NCI-H1694 (cell line): ENCODE data around the gene CHMP4B.
"Not testable (repeated sequence)": the region's sequence is repeated elsewhere in the genome, so short reads cannot be mapped to it uniquely, and the experiment has no call there.

ENCODE experiments used
- DNase-seq: peaks from one replicate; lab custom pipeline; 2025; lab: John Stamatoyannopoulos, UW

Gene CHMP4B

DNA sequence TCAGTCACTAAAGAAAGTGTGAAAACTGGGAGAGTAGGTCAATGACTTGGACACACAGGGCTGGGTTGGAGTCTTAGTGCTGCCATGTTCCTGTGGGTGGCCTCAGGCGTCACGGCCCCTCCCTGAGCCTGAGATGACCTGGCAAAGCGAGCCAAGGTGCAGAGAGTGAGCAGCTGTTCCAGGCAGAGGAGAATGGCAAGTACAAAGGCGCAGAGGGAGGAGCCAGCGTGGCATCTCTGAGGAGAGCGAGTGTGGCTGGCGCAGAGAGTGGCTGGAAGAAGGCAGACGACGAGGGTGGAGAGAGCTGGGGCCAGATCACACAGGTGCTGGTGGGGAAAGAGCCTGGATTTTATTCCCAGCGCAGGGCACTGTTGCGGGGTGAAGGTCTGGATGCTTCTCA lies 20.6 kb upstream of the CHMP4B start:
- no peak for DNase-seq

DNA sequence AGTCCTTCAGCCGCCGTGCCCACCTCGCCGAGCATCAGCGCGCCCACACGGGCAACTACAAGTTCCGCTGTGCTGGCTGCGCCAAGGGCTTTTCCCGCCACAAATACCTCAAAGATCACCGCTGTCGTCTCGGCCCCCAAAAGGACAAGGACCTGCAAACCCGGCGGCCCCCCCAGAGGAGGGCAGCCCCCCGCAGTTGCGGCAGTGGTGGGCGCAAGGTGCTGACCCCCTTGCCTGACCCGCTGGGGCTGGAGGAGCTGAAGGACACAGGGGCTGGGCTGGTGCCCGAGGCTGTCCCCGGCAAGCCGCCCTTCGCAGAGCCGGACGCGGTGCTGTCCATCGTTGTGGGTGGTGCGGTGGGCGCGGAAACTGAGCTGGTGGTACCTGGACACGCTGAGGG lies 20.1 kb upstream of the CHMP4B start:
- DNase-seq = no peak

DNA sequence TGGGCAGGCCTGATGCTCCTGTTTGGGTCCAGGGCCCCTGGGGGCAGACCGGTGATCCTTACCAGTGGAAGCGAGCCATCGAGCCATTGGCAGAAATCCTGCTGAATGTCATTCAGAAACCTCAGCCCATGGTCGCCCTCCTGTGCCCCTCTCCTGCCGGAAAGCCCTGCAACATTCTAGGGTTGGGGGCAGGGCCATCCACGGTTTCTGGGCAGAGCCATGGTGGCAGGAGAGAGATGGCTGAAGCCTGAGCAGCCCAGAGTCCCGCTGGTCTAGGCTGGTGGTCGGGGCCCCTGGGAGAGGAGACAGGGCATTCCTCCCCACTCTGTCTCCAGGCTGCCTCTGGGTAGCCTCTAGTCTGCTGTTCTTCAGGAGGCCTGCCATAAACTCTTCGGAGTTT lies 19.6 kb upstream of the CHMP4B start:
- no peak for DNase-seq

DNA sequence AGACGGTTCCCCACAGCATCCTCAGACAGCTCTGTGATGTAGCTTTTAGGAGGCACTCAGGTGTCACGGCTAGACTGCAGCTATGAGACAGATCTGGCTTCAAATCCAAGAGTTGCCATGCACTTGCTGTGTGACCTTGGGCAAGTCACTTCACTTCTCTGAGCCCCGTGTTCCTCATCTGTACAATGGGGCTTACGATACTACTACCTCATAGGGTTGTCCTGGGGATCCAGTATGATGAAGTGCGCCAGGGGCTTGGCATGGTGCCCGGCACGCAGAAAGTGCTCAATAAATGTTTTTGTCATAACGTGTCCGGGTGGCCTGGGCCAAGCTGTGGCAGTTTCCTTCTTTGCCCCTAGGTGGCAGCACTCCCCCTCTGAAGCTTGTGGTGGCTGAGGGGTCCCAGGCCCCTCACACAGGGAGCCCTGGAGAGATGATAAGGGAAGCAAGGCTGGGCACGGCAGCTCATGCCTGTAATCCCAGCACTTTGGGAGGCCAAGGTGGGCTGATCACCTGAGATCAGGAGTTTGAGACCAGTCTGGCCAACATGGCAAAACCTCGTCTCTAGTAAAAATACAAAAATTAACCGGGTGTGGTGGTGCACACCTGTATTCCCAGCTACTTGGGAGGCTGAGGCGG lies 19.1 kb upstream of the CHMP4B start:
- DNase-seq = no peak

DNA sequence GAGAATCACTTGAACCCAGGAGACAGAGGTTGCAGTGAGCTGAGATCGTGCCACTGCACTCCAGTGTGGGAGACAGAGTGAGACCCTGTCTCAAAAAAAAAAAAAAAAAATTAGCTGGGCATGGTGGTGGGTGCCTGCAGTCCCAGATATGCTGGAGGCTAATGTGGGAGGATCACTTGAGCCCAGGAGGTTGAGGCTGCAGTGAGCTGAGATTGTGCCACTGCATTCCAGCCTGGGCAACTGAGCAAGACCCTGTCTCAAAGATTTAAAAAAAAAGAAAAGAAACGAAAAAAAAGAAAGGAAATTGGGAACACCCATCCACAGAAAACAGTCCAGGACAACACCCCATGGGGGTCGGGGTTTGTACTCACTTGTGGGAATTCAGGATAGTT lies 18.6 kb upstream of the CHMP4B start:
- not testable (repeated sequence) for DNase-seq

DNA sequence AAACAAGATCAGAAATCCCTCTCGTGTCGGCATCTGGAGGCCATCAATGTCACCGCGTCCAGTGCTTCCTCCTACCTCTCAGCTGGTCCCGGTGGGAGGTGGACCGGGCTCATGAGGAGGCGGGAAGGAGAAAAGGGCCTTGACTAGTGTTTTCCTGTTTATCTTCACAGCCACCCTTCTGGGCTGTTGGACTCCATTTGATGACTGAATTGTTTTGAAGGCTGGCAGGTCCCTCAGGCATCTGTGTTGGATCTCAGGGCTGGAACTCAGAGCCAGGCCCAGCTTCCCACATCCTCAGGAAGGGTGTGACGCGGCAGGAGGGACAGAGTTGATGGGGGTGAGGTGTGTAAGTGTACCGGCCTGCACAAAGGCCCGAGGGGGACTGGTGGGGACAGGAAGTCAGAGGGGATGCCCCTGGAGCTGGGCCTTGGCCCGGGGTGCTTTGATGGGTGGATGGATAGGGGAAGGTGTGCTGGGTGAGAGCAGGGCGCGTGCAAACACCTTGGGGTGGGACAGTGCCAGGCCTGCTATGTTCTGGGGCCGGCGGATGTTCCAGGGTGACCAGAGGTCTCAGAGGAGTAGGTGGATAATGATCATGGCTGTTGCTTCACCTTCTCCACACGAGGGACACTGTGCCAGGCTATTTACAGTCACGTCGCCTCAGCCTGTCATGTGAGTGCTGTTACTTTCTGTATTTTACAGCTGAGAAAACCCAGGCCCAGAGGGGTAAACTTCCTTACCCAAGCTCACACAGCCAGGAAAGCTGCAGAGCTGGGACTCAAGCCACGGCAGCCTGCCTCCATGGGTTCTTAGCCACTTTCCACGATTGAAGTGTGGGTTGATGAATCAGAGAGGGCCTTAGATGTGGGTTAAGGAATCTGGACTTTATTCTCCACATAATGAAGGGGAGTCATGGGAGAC lies 17.9 kb upstream of the CHMP4B start:
- no peak for DNase-seq

DNA sequence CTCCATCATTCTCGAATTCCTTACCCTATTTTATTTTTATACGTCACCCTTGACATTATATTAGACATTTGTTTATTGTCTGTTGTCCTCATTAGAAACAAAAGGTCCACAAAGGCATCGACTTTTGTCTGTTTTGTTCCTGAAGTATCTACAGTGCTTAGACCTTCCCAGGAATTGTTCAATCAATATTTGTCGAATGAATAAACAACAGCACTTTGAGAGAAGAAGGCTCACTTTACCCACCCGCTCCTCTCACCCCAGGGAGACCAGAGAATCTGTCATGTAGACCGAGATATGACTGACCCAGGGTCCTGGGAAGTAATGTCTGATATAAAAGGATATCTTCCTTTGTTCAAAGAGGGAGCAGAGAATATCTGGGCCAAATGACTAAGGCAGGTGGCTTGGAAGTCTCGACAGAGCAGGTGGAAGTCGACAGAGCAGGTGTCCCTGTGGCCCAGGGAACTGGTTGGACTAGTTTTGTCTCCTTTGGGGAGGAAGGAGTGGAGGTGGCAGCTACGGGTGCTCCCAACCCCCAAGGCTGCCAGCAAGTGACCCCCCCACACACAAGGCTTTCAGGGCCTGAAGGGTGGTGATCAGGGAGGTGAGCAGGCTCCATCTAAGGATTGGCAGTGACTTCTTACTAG lies 14.8 kb upstream of the CHMP4B start:
- DNase-seq = no peak

DNA sequence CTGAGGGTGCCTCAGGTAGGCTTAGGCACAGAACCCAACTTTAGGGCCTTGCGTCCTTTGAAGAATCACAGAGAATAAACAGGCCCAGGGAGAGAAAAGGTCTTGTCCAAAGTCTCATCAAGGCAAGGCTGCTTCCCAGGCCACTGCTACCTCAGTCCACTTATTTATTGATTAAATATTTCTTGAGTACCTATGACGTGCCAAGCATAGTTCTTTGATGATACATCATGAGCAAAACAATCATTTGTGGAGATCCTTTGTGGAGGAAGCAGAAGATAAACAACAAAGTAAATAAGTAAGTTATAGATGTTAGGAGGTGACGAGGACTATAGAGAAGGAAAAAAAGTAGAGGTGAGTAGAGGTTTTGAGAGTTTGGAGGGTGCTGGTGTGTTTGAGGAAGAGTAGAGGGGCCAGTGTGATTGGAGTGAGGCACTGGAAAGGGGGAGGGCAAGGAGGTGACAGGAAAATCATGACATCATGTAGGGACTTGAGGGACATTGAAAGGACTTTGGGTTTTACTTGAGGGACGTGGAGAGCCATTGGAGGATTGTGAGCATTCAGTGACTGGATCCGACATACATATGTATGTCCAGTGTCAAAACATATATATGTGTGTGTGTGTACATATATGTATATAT lies 14.1 kb upstream of the CHMP4B start:
- no peak for DNase-seq

DNA sequence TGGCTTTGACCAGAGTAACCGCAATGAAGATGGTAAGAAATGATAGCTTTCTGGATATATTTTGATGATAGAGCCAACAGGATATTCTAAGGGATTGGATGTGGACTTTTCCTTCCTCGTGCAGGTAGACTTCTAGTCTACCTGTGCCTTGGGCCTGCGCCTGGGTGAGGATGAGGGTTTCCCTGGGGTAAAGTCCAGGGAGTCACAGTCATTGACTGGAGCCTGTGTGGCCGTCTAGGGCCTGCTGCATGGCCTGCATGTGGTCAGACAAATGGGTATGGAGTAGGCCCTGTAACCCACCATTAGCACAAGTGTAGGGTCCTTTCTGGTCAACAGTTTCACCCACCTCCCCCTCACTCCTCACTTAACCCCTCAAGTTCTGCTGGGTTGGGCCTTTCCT lies 12.7 kb upstream of the CHMP4B start:
- no peak for DNase-seq

DNA sequence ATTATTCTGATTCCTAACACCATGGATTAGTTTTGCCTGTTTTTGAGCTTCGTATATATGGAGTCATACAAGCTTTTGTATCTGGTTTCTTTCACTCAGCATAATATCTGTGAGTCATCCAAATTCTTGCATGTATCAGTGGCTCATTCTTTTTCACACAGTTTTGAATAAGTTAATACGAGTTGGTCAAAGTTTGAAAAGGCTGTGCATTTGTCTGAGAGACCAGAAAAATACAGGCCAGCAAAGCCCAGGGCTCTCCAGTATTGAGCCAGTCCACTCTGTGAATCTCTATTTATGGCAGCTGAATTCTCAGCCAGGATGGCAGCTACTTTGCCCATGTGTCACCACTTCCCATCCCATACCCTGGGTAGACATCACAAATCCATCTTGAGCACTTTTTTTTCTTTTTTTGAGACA lies 7.2 kb upstream of the CHMP4B start:
- no peak for DNase-seq

DNA sequence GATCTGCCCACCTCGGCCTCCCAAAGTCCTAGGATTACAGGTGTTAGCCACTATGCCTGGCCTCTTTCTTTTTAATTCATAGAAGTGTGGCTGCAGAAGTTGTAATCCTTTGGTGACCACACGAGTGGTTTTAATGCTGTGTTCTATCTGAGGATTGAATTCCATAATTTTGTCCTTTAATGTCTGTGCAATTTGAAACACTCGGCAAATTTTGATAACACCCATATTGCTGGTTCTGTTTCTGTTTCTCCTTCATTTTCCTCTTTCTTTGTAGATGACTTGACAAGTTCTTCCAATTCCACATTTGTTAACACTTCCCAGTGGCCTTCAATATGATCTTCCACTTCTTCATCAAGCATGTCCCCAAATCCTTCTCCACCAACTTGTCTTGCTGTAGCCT lies 2.8 kb upstream of the CHMP4B start:
- DNase-seq = no peak

DNA sequence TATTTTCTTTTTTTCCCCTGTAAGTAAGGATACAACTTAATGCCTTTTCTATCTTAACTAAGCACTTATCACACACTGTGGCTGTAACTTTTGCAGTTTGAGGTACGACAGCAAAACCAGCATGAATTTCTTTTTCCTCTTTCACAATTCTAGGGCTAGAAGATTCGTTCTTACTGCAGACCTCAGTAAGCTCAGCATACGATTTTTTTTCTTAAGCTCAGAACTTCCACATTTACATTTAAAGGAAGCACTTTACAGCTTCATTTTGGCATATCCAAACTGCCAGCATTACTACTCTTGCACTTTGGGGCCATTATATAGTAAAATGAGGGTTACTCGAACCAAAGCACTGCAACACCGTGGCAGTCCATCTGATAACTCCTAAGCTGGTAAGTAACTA lies 889 bp upstream of the CHMP4B start:
- no peak for DNase-seq

DNA sequence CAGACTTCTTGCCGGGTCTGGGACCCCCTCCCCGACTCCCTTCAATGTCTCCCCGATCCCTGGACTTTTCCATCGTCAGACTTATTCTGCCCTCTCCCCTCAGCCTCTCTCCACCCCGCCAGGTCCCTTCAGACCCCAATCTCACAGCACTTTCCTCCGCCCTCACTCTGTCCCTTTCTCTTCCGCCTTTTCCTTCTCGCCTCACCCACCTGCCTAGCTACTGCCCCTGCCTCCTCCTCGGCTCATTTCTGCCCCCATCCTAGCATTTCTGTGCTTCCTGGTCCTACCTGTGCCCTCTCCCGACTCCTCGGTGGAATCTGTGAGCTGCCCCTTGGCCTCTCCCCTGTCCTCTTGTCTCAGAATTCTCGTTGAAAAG lies 616 bp downstream of the CHMP4B start:
- DNase-seq = no peak

DNA sequence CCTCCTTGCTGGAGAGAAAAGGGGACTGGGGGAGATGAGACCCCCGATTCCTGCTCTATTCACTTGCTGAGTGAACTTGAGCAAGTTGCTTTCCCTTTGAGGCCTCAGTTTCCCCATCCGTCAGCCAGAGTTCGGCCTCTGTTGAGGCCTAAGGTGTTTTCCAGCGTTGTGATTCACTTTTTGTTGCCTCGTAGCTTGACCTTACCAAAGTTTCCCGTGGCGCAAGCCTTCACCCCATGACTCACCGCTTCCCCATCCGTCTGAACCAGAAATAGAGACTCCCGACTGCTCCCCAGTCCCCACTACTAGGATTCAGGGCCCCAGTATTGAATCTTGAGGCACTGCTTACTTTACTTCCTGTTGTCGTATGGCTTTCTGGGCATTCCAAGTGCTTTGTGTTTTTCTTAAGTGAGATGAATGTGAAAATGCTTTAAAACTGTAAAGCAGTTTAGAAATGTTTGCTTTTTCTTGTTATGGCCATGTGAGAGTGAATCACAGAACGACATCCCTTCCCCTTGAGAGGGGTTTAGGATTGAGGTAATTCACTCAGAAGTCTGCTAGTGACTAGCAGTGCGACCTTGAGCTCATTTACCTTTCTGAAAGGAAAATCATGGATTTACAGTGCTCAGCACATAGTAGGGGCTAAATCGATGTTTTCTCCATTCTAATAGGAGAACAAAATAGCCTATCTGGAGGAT lies 1.2 kb downstream of the CHMP4B start:
- DNase-seq = no peak

DNA sequence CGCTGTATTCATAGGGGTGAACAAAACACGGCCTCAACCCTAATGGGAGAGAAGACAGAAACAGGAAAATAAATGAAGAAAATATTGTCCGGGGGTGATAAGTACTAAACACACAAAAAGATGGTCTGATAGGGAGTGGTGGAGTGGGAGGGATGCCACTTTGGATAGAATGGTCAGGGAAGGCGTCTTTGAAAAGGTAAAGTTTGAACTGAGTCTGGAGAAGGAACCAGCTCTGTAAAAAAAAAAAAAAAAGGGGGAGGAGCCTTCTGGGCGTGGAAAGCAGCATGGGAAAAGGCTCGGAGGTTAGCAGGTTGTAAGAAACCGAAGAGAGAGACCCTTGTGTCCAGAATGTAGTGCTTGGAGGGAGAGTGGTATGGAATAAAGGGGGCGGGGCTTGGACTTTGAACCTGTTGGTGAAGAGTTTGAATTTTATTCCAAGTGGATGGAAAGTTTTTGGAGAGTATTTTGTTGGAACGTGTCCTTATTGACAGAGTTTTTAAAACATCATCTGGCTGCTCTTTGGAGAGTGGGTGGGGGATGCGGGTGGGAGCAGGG lies 1.8 kb downstream of the CHMP4B start:
- DNase-seq = no peak

DNA sequence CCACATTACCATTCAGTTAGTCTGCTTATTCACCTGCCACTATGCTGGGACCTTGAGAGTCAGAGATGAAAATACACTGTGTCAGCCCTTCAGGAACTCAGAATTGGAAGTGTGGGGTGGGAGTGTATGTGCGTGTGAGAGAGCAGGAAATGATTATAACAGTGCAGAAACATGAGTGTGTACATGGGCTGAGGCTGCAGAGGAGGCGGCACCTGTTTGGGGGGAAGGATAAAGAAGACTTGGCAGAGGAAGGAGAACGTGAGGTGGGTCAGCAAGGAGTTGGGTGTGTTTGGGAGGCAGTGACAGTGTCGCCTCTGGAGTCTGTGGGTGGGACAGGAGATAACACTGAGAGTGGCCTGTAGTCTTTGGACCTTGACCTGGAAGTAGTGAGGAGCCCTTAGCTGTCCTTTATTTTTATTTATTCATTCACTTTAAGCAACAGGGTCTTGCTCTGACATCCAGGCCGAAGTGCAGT lies 3.1 kb downstream of the CHMP4B start:
- DNase-seq = no peak

DNA sequence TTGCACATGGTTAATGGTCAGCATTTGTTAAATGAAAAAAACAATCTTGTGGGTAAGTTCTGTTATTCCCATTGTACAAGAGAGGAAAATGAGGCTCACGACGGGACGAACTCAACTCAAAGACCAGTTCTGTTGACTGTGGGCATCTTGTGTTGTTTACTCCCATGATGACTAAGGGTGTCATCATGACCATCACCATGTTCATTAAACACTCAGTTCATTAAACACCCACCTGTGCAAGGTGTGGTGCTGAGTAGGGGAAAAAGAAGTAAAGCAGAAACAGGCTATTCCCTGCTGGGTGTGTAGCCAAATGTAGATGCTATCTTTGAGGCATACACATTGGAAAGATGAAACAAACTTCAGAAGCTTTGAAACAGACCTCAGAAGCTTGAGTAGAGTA lies 4.5 kb downstream of the CHMP4B start:
- no peak for DNase-seq

DNA sequence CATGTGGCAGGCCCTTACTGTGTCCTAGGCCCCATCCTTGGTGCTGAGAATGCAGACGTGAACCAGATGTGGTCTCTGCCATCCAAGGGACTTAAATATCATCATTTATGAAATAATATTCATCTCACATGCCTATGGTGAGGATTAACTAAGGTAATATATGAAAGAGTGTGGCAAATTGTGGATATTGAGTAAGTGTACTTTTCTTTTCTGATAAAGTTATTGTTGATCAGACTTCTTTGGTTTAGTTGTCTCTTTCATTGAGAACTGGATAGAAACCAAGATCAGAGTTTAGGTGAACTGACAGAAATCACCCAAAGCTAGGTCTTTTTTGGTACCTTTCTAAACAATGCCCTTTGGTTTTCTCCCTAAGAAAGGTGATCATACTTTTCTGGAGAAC lies 5.0 kb downstream of the CHMP4B start:
- DNase-seq = no peak

DNA sequence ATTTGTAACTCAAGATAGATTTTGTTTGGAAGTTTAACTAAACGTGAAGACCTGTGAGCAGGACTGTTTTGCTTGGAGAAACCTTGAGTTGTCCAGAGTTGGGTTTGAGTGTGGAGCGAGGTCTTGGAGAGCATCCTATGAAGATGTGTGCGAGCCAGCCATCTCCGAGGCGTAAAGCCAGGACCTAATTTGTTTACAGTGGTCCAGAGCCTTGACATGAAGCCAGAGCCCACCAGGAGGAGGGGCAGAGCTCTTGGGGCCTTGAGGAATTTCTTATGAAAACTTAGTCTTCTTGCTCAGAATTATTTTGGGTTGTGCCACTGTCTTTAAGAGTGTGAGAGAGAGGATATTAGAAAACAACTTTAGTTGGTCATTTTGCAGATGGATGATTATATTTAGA lies 6.3 kb downstream of the CHMP4B start:
- no peak for DNase-seq

DNA sequence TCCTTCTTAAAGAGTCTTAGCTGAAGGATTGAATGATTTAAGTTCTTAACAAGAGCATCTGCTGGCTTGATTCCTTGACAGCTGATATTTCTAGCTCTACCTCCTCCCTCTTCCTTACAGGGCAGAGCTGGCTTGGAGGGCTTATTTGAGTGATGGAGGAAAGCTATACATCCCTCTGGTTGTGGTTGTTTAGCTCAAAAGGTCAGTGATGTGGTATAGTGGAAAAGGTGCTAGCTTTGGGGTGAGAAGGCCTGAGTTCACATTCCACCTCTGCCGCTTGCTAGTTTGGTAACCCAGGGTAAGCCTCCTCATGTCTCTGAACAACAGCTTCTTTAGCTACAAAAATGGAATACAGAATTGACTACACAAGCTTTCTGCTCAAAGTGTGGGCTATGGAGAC lies 8.3 kb downstream of the CHMP4B start:
- DNase-seq = no peak

DNA sequence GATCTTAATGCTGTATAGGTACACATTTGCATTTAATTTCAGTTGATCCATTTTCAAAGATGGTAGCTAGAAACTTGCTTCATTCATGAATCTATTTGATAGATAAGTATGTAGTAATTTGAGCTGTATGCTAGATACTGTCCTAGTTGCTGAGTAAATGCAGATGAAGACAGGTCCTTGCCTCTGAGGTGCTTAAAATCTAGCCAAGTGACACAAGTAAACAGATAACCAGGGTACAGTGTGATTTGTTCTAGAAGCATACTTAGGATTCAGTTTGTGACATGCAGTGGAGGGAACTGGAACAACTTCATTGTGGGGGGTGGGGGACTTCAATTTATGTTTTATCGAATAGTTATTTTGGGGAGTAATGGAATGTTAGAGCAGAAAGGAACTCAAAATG lies 9.2 kb downstream of the CHMP4B start:
- no peak for DNase-seq
